H1 (cell line): ENCODE measurements around the gene CDC45. TPM values are rescaled to one million over a fixed set of nuclear protein-coding genes. Genes with fewer than 3 reads are reported as not detected.

Experiments
- FOSL1 ChIP-seq: IDR thresholded peaks from 2 replicates; pipeline ENCODE4 v1.6.1; 2011; ENCODE audit warnings: mild to moderate bottlenecking, low read depth, low read length, moderate library complexity; ENCODE audit not compliant: insufficient read depth
- HDAC2 ChIP-seq, 2 experiments: fragments of 300-600 bp in 1 of 2; sonication (generic) in 1 of 2; IDR thresholded peaks; 2 replicates each; pipeline ENCODE4 v1.6.1; 2011 to 2012; ENCODE audit warnings: low read depth in 2 of 2, low read length in 2 of 2, mild to moderate bottlenecking in 2 of 2, moderate library complexity in 2 of 2, borderline replicate concordance in 1 of 2, inconsistent platforms in 1 of 2
- polyA plus RNA-seq, 7 experiments: library from polyadenylated mRNA; depleted of rRNA in 3 of 7; stranded (reverse) in 5 of 7; unstranded in 2 of 7; fragments of >200 nt in 5 of 7; fragments of 200-250 nt in 2 of 7; gene quantifications; 1 replicate in 5 of 7; 2 replicates in 1 of 7; 4 replicates in 1 of 7; pipeline versions ENCODE4 v1.2.1 to v1.2.3, GENCODE V29; 2011 to 2013; ENCODE audit warnings: missing spikeins in 2 of 7, mixed read lengths in 2 of 7
- total RNA-seq: library from RNA; stranded (reverse); fragmentation: NEBNext Ultra II Directional; extraction: Animal tissue kit (Norgen Biotek cat#: 25700); gene quantifications from 2 replicates; pipeline ENCODE4 v1.2.1, GENCODE V29; 2021

Gene CDC45
- total and polyA plus RNA-seq, 2 of the 8 experiments (the other 6 are each of a cell fraction or from before 2014, with no cell fraction given), result 31.9 to 37.7 TPM

DNA sequence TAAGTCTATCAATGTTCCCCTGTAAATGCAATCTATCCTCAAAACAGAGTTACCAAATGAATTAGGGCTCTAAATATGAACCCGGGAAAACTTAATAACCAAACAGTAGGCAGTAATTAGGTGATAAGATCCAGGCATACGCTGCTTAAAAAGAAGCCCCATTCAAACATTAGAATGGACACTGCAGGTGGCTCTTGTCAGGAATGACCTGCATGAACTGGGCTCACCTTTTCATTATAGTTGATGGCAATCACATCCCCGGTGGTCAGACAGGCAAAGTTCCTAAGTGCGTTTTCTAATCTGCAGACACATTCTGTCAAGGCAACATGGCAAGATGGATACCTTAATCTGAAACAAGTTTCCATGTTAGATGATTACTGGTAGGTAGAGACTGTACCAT lies 14.7 kb upstream of the CDC45 start (continued):
- TF ChIP-seq HDAC2 (IDR thresholded peaks at IDR 0.05; ENCODE audit: borderline replicate concordance in 1 of 2, low read depth in 2 of 2, low read length in 2 of 2), result no peak
- TF ChIP-seq FOSL1, result no peak
